T-helper 2 cell treated with Interferon-gamma antibody and Interleukin-4, amounts not matched to agents 100 ng/mL and 5 ng/mL, for 36 hours (primary cell): ENCODE results near the gene CTAG1B. TPM values are rescaled to one million over a fixed set of nuclear protein-coding genes. Genes with fewer than 3 reads are reported as not detected.
"Not testable (repeated sequence)": the region's sequence is repeated elsewhere in the genome, so short reads cannot be mapped to it uniquely, and the experiment has no call there.

Experiments used
- intact Hi-C: fragments of 100-400 bp; cut with micrococcal nuclease; formaldehyde crosslinking; loops from one replicate; pipeline ENCODE4 v1.15.1; 2023
- total RNA-seq: library from RNA; stranded (reverse); gene quantifications from 2 replicates; pipeline ENCODE4 v1.2.3, GENCODE V29; 2022

Gene CTAG1B
- total RNA-seq, 1 donor from 2014 or later: not detected

DNA sequence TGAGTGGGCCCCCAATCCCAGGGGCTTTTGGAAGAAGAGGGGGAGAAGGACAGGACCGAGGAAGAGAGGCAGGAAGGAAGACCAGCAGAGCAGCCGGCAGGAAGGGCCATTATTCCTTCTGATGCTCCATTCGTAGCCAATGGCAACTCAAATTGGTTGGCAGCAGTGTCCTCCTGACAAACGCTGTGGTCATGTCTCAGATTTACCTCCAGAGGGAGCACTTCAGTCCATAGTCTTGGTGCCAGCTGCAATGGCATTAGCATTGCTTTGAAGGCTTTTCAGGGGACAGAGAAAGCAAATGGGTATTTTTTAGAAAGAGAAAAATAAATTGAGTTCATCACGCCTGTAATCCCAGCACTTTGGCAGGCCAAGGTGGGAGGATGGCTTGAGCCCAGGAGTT is 9.9 kb upstream of the CTAG1B start:
- intact Hi-C loops: not testable (repeated sequence)

DNA sequence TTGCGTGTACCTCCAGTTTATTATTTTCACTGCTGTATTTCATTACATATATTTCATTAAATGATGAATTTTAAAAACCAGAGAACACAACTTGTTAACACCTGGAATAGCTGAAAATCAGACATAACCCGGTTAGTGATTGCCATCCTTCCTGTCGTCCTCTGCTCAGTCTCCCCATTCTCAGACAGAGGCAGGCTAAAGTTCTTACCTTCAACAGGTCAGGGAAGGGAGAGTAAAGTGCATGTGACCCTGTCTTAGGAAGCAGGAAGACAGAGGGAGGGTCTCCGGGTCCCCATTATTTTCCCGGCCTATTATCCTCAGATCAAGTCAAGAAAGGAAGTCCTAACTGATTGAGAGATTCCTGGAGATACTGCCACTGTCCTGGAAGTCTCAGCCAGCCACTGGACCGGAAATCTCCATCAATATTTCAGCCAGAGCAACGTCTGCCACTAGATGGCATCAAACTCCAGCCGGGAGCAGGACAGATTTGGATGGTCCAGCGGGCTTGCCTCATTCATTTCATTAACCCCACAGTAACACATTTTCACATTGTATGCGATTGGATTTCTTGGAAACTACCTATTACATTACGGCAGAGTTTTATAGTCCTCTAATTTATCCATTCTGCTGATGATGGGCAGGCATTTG is 1.8 kb upstream of the CTAG1B start:
- intact Hi-C loops: not testable (repeated sequence)

DNA sequence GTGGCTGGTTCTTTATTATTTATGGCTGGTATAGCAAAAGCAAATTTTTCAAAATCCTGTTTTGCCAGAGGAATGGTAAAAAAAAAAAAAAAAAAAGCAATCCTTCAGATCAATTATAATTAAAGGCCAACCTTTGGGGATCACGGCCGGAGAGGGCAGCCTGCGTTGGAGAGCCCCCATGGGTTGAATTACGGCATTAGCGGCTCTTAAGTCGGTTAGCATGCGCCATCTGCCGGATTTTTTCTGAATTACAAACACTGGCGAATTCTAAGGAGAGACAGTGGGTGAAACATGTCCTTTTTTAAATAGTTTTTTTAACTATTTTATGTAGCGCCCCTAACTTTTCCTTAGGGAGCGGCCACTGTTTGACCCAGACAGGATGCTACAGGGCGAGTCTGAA is 5.5 kb downstream of the CTAG1B start:
- intact Hi-C loops: not testable (repeated sequence)

DNA sequence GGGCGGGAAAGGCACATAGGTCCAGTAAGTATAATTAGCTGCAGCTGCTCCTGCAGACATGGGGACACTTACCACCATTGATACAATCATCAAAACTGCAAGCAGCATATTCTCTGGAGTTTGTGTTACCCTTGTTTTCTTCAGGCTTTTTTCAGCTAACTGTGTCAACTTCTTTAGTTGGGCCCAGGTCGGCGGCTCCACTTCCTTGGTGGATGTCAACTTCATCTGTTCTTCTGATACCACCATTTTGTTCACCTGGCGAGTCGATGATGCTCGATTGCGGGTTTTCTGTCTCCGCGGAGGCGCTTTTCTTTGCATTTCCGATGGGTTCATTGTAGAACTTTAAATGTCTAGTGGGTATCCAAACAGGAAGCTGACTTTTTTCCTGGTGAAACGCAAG is 7.9 kb downstream of the CTAG1B start:
- intact Hi-C loops: not testable (repeated sequence)

DNA sequence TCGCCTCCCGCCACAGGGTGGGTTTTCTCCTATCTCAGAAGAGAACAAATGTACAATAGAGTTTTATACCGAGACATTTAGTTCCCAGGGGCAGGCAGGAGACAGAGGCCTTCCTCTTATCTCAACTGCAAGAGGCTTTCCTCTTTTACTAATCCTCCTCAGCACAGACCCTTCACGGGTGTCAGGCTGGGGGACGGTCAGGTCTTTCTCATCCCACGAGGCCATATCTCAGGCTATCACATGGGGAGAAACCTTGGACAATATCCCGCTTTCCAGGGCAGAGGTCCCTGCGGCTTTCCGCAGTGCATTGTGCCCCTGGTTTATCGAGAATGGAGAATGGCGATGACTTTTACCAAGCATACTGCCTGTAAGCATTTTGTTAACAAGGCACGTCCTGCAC is 10.3 kb downstream of the CTAG1B start:
- intact Hi-C loops: not testable (repeated sequence)

DNA sequence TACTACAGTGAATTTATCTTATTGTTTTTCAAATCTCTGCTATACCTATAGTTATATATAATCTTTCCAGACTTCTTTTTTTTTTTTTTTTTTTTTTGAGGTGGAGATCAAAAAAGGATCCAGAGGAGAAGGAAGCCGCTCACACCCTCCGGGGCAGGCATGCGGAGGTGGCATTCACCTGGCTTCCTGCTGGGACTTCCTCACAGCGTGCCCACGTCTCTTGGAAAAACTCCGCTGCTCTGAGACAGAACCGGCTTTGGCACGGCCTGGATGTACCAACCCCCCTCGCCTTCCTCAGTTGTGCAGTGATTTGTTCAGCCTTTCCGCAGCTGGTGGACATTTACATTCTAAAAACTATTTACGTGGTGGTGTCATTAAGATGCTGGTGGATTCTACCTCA is 11.1 kb downstream of the CTAG1B start:
- intact Hi-C loops: not testable (repeated sequence)

DNA sequence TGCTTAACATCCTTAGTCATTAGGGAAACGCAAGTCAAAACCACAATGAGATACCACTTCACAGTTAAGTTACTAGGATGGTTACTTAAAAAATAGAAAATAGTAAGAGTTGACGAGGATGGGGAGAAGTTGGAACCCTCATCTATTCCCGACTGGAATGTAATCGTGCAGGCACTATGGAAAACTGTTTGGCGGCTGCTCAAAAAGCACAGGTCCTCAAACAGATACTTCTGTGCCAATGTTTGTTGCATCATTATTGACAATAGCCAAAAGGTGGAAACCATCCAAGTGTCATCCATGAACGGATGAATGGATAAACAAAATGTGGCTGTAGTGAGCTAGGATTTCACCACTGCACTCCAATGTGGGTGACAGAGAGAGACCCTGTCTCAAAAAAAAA is 11.7 kb downstream of the CTAG1B start:
- intact Hi-C loops: no loop called here

DNA sequence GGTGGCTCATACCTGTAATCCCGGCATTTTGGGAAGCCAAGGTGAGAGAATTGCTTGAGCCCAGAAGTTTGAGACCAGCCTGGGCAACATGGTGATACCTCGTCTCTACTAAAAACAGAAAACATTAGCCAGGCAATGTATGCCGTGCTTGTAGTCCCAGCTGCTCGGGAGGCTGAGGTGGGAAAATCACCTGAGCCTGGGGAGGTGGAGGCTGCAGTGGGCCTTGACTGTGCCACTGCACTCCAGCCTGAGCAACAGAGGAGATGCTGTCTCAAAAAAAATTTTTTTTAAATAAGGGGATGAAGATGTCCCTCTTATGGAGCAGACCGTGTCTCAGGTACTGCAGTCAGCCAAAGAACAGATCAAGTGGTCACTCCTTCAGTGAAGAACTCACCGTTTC is 13.5 kb downstream of the CTAG1B start:
- intact Hi-C loops: no loop called here

DNA sequence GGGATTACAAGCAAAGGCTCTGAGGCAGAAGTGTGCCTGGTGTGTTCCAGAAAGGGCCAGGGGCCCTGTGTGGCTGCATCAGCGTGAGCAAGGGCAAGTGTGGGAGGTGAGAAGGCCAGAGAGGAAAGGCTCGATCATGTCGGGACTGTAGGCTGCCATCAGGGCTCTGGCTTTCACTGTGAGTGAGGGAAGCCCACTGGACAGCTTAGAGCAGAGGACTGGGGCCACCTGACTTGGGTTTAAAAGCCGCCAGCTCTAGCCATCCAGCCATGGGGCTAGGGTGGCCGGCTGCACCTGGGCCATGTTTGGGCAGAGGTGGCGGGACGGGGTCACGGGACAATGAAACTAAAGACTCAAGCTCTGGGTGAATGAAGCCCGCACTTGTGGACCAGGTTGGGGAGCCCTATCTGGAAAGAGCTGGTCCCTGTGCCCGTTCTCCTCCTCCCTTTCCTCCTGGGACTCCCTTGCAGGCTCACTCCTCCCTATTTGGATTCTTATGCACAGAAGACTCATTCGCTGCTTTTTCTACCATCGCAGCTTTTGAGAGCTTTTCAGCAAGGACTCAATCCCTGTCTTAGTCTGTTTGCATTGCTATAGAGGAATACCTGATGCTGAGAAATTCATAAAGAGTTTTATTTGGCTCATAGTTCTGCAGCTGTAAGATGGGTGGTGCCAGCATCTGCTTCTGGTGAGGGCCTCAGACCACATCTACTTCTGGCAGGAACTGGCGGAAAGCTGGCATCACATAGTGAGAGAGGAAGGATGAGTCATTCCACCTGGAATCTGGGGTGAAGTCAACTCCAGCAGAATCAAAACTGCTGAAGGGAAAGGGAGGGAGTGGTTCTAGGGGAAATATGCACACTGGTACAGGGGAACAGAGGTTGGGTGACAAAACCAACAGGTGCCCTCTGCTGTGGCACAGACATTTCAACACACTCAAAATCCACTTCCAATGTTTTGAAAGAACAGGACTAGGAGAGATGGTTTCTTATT is 15.3 kb downstream of the CTAG1B start:
- intact Hi-C loops: no loop called here

DNA sequence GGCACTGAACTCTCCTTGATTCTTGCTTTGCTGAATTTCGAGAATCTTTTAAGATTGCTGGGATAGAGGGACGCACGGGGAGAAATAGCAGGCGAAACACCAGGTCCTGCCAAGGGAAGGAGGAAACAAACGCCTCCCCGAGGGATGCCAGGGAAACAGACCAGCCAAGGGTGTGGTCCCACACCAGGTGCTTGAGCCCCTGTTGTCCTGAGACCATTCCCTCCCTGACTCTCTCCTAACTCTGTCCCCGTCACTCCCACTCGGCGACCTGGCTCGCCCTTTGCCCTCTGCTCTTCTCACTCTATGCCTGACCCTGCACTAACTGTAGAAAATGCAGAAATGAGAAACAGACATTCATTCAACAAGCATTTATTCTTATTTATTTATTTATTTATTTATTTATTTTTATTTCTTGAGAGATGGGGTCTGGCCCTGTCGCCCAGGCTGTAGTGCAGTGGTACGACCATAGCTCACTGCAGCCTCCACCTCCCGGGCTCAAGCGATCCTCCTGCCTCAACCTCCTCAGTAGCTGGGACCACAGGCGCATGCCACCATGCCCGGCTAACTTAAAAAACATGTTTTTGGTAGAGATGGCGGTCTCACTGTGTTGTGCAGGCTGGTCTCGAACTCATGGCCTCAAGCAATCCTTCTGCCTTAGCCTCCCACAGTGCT is 16.2 kb downstream of the CTAG1B start:
- intact Hi-C loops: no loop called here

DNA sequence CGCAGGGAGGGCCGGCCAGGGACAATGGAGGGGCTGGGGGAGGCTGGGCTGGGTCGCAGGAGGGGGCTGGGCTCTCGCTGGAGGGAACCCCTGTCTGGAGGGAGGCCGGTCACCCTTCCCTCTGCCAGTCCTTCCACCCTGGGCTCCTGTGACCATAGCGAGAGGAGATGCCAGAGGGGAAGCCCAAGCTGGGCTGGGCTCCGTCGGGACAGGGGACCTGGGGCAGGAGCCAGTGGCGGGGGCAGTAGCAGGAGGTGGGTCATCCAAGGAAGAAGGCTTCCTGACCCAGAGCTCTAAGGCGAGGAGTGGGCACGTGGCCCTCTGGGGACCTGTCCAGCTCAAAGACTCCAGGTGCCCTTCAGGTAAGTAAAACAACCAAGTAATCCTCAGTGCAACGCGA is 16.9 kb downstream of the CTAG1B start:
- intact Hi-C loops: no loop called here

DNA sequence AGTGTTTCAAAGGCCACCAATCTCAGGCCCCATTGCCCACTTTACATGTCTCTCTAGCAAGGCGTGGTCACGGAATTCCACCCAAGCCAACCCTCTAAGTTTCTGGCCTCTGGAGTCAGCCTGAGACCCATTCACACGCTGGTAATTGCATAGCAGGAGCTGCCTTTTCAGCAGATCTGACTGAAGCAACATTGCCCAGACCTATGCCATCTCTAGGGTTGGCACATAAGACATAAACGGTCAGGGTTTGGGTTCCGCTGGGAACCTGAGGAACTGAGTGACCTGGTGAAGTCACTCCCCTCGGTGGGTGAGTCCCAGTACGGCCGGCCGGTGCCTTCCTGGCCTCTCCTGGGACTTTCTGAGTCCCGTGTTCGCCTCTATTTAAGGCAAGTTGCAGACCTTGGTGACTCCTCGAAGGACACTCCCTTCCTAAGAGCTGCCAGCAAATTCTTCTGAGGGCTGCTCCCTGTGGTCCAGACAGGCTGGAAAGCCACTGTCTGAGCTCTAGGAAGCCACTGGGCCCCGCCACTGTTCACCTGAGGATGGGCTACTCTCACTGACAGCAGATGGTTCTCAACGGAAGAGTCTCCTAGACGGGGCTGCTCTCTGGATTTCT is 18.2 kb downstream of the CTAG1B start:
- intact Hi-C loops: no loop called here

DNA sequence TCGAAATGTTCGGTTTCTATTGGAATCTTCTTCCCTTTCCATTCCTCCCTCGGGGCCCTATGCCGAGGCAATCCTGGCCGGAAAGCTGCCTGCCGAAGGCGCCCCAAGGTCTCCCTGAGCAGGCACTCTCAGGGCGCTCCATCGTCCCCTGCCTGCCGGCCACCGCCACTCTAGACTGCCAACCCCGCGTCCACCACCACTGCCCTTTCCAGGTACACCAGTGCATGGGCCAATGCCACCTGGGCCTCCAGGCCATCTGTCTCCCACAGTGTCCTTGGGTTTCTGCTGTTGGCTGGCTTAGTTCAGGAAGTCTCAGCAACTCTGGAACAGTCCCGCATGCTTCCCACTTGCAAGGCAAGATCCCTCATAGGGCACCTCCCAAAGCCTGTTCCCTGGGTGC is 19.6 kb downstream of the CTAG1B start:
- intact Hi-C loops: no loop called here

DNA sequence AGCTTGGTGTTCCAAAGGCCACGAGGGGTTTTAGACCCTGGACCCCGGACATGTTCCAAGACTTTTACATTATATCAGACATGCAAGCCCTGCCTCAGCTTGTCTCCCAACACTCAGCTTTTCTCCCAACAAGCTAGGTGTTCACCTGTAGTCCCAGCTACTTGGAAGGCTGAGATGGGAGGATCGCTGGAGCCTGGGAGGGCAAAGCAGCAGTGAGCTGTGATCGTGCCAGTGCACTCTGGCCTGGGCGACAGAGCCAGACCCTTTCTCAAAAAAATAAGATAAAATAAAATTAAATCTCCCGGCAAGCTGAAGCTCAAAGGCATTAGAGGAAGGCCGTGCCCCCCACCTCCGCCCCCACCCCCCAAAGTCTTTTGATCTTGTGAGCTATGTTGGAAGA is 20.4 kb downstream of the CTAG1B start:
- intact Hi-C loops: no loop called here

DNA sequence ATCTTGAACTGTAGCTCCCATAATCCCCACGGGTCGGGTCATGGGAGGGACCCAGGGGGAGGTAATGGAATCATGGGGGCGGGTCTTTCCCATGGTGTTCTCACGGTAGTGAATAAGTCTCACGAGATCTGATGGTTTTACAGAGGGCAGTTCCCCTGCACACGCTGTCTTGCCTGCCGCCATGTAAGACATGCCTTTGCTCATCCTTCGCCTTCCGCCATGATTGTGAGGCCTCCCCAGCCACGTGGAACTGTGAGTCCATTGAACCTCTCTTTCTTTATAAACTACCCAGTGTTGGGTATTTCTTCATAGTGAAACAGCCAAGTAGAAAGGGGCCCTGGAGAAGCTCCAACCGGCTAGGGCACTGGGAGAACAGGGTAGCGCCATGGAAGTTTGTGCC is 21.9 kb downstream of the CTAG1B start:
- intact Hi-C loops: no loop called here

DNA sequence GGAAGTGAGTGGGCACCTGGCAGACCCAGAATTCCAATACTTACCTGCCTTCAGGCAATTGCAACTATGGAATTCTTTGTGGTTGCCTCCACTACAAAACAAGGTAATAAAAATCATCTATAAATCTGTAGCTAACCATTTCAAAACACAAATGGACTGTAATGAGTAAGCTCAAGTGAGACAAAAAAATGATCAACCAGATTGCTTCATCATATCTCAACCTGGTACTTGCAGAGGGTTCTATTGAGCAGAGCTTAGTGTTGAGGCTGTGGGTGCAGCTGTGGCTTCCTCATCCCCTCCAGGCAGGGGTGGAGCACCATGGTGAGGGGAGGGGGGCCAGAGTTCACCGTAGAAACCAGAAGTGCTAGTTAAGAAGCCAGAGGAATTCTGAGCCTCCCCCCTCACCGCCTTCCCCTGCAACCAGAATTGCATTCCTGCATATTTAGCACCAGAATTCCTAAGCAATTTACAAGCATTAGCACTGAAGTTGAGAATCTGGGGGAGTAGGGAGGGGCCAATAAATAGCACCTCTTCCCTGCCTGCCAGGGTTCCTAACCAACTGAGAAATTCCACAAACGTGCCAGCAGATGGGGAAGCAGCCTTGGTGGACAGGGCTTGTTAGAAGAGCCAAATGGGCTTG is 22.7 kb downstream of the CTAG1B start:
- intact Hi-C loops: no loop called here

DNA sequence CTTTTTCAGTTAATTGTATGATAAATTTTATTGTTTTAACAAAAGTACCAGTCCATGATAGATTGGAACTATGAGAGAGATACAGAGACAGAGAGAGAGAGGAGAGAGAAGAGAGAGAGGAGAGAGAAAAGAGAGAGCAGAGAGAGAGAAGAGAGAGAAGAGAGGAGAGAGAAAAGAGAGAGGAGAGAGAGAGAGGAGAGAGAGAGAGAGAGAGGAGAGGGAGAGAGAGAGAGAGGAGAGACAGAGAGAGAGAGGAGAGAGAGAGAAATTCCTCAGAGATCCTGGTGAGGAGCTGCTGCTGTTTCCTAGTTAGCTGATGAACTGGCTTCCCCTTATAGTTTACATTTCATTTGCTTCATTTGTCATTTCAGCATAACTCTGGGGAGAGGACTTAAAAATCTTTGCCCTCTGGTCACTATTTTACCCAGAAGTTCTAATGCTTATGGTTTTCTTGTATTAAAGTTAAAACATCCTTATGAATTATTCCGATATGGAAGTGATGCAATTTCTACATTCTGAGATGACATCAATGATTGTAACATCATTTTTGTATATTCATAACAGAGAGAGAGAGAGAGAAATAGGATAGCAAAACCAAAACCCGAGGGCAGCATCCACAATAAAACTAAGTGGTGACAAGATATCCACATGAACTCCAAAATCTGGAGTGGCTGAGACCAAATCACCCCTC is 23.4 kb downstream of the CTAG1B start:
- intact Hi-C loops: no loop called here

DNA sequence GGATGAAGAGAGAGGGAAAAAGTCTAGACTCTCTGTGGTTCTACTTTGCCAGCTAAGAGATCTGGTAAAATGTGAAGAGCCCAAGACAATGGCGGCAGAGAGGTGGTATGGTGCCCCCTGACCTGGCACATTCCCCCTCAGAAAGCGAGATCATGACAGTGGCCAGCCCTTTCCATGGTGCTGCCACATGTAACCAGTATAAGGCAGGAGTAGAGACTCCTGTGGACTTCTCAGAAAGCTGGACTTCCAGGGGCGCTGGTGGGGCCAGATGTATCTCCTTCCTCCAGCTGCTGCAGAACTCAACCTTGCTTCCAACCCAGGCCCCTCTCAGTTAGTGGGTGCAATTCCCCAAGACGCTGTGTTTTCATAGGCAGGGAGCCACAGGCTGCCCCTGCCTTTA is 24.6 kb downstream of the CTAG1B start:
- intact Hi-C loops: no loop called here

DNA sequence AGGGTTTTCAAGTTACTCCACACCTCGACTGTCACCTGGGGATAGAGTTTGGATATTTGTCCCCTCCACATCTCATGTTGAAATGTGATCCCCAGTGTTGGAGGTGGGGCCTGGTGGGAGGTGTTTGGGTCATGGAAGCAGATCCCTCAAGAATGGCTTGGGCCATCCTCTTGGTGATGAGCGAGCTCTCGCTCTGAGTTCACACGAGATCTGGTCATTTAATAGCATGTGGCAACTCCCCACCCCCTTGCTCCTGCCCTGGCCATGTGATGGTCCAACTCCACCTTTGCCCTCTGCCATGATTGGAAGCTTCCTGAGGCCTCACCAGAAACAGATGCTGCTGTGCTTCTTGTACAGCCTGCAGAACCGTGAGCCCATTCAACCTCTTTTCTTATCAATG is 25.9 kb downstream of the CTAG1B start:
- intact Hi-C loops: no loop called here

DNA sequence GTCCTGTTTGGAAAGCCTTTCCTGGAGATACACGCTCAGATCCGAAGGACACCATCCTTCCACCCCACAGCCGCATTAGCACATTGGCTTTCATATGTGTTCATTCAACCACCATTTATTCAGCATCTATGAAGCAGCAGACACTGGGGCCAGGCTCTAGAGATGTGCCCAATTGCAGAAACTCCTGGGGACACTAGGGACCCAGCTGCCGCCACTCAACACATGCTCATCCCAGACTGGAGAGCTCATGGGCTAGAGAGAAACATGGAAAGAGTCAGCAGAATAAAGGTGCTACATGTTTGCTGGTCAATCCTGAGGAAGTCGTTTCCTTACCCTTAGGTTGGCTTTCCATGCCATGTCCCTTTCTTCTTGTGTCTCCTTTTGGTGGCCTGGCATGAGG is 26.6 kb downstream of the CTAG1B start:
- intact Hi-C loops: no loop called here

DNA sequence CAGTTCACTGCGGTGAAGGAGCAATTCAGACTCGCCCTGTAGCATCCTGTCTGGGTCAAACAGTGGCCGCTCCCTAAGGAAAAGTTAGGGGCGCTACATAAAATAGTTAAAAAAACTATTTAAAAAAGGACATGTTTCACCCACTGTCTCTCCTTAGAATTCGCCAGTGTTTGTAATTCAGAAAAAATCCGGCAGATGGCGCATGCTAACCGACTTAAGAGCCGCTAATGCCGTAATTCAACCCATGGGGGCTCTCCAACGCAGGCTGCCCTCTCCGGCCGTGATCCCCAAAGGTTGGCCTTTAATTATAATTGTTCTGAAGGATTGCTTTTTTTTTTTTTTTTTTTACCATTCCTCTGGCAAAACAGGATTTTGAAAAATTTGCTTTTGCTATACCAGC is 28.7 kb downstream of the CTAG1B start:
- intact Hi-C loops: not testable (repeated sequence)
